Hypothalamus (tissue), 51 donors: Measurements from ENCODE around the gene FICD.
A peak's percentile ranks its signal among the peaks of the same experiment; 100 is the strongest.
"Not testable (repeated sequence)": the region's sequence is repeated elsewhere in the genome, so short reads cannot be mapped to it uniquely, and the experiment has no call there.

Experiments
- DNase-seq, 51 donors: peaks; one replicate each; lab custom pipeline; 2025; lab: John Stamatoyannopoulos, UW

Gene FICD

DNA sequence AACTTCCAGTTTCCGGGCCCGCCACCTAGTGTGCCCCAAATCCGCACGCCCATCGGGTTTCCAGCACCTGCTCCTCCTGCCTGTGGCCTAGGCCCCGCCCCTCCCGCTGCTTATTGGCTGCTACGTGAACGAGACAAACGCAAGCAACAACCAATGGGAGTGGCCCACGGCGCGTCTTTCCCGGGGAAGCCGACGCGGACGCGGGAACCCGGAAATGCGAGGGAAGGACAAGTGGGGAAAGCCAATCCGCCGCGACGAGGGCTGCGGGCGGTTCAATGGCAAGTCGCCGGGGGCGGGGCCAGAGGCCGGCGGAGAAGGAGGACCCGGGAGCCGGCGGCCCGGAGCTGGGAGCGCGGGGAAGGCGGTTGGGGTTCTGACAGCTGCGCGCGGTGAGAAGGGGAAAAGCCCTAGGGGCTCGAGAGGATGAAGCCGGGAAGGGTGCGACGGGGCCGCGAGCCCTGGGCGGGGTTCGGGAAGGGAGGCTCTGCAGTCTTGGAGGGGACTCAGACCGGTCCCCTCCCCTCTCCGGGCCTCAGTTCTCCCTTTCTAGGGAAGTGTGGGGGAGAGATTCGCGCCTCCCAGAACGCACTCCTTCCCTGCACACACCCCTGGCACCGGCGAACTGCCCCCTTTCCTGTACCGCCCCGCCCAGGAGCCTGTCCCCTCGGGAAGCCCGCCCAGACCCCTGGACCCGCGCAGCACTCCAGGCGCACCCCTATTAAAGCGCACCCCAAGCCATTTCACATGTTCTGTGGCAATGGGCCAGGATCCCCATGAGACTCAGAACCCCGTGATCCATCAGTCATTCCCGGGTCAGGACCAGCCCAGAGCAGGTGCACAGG, at the start of gene FICD:
TSS of gene FICD (plus strand) at position 305 of the 842 bp plus-strand sequence. CDS start 1,696 bp downstream, outside the sequence.
- peak; percentile 81 to 100 (median 99) for DNase-seq

DNA sequence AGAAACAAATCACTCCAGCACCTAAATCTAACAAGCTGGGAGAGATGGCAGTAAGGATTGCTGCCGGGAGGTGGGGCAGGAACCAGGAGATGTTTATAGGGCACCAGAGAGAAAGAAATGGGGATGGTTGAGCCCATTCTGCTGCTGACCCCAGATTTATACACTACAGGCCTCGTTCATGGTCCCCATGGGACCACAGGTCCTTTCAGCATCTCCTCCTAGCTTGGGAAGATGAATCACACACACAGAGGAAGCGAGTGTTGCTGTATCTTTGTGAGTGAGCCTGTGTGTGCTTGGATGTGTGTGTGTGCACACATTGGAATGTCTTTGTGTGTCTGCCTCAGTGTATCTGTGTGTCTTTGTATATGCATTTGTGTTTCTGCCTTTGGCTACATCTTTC, 49.7 kb upstream of the FICD start:
- no peak for DNase-seq

- peak in 1 of 51 donors; percentile 8 for DNase-seq
Observed at GRCh38 chr12:108468196-108468968, 46.7 kb upstream of the FICD start.

DNA sequence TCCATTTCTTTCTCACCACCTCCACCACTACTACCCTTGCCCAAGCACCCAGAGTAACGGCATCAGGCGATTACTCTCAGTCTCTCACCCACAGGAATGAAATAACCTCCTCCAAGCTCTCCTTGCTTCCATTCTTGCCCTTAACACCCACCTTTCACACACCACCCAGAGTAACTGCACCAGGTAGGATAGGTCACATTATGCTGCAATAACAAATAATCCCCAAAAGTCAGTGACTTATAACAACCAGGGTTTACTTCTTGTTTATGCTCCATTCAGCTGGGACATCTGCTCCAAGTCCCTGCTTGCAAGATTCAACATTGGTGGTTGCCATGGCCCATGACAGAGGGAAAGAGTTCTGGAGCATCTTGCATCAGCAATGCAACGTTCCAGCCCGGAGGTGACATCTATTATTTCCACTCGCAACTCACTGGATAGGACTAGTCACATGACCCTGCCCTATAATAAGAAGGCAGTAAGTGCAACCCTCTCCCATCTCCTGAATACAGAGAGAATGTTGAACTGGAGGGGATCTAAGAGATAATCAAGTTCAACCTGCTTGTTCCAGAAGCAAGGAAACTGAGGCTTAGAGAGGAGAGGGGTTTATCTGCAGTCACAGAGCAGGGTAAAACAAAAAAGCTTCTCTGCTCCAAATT, 41.5 kb upstream of the FICD start:
- no peak for DNase-seq

GRCh38 chr12:108475396-108475795, 39.7 kb upstream of the FICD start:
- DNase-seq = no peak

GRCh38 chr12:108477055-108477880, 37.8 kb upstream of the FICD start:
- no peak for DNase-seq

GRCh38 chr12:108477881-108478259, 37.2 kb upstream of the FICD start:
- DNase-seq = no peak

- DNase-seq = no peak
Observed at GRCh38 chr12:108478611-108479206, 36.4 kb upstream of the FICD start.

GRCh38 chr12:108479364-108480070, 35.6 kb upstream of the FICD start:
- no peak for DNase-seq

DNA sequence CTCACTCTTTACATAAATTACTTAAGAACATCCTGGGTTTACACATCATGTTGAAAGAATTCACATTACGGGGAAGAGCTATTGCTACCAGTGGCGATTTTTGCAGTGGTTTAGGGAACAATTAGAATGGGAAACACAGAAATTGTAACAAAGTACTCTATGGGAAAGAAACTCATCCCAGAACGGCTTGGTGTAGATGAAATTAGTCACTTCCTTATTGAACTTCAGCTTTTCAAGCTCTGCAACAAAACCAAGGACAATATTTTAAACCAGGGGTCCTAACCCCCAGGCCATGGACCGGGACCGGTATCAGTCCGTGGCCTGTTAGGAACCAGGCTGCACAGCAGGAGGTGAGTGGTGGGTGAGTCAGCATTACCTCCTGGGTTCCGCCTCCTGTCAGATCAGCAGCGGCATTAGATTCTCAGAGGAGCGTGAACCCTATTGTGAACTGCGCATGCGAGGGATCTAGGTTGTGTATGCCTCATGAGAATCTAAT, 32.3 kb upstream of the FICD start:
- DNase-seq = peak in 1 of 51 donors; percentile 3

DNA sequence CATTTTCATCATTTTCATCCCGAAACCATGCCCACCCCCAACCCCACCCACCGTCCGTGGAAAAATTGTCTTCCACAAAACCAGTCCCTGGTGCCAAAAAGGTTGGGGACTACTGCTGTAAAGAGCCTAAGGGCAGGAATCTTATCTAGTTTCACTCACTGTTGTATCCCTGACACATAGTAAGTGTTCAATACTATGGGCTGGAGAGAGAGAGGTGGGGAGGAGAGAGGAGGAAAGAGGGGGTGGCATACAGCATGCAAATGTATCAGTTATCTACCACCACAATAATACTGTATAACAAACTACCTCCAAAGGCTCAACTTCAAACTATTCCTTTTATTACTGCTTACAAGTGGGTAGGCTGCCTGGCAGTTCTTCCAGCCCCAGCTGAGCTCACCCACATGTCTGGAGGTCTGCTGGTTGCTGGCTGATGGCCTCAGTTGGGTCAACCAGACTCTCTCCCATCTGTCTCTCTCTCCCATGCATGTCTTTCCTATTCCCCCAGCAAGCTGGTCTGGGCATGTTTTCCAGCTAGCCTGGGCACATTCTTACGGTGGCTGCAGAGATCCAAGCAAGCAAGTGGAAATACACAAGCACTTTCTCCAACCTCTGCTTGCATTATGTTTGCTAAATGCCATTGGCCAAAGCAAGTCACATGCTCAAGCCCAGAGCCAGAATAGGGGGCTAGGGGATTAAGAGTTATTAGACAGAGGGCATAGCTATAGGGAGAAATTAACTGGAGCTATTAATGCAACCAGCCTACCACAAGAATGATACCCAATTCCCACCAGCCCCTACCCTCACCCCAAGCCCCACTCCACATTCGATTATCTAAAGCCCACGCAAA, 31.6 kb upstream of the FICD start:
- no peak for DNase-seq

- no peak for DNase-seq
Observed at GRCh38 chr12:108484431-108484830, 30.6 kb upstream of the FICD start.

- no peak for DNase-seq
Observed at GRCh38 chr12:108484845-108485244, 30.2 kb upstream of the FICD start.

GRCh38 chr12:108485371-108485770, 29.7 kb upstream of the FICD start:
- DNase-seq = not testable (repeated sequence)

GRCh38 chr12:108487029-108487428, 28.0 kb upstream of the FICD start:
- DNase-seq = not testable (repeated sequence)

- no peak for DNase-seq
Observed at GRCh38 chr12:108491256-108491655, 23.8 kb upstream of the FICD start.

- DNase-seq = no peak
Observed at GRCh38 chr12:108495054-108495453, 20.0 kb upstream of the FICD start.
